Measurements from ENCODE around the gene ZNF493.
A peak's percentile ranks its signal among the peaks of the same experiment; 100 is the strongest.

Gene ZNF493

DNA sequence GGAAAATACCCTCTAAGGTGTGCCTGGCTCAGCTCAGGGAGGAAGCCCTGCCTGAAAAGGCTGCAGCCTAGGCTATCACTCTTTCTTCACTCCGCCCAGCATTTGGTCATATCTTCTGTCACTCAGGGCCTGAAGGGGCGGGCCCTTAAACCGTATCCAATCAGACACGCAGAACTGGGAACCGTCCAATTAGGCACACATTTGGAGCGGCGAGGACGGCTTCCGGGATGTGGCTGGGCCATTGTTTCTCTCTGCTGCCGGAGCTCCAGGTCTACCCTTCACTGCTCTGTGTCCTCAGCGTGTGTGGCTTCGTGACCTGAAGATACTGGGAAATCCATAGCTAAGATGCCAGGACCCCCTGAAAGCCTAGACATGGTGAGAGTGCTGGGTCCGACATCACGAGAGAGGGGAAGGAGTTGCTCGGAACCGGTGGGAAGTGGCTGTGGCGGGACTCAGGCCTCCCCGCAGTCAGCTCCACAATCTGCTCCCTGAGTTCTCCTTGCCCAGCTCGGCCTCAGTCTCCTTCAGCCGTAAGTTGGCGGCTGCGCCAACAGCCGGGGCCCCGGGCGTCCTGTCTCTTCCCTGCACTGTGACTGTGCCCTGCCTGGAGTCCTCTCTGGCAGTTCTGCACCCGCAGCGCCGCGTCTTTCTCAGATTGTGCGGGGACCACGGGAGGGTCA, at the start of gene ZNF493:
TSS of gene ZNF493 (plus strand) at position 241 of the 680 bp plus-strand sequence. CDS start at position 346, 105 bp downstream.
- DNase-seq (ENCODE audit: low spot score), result peak; percentile 61

DNA sequence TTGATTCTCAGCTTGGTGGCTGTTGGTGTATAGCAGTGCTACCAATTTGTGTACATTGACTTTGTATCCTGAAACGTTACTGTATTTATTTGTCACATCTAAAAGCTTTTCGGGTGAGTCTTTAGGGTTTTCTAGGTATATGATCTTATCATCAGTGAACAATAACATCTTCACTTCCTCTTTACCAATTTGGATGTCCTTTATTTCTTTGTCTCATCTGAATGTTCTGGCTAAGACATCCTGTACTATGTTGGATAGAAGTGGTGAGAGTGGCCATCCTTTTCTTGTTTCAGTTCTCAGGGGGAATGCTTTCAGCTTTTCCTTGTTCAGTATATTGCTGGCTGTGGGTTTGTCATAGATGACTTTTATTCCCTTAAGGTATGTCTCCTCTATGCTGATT, 44.1 kb upstream of the ZNF493 start:
- DNase-seq (ENCODE audit: low spot score), result no peak

DNA sequence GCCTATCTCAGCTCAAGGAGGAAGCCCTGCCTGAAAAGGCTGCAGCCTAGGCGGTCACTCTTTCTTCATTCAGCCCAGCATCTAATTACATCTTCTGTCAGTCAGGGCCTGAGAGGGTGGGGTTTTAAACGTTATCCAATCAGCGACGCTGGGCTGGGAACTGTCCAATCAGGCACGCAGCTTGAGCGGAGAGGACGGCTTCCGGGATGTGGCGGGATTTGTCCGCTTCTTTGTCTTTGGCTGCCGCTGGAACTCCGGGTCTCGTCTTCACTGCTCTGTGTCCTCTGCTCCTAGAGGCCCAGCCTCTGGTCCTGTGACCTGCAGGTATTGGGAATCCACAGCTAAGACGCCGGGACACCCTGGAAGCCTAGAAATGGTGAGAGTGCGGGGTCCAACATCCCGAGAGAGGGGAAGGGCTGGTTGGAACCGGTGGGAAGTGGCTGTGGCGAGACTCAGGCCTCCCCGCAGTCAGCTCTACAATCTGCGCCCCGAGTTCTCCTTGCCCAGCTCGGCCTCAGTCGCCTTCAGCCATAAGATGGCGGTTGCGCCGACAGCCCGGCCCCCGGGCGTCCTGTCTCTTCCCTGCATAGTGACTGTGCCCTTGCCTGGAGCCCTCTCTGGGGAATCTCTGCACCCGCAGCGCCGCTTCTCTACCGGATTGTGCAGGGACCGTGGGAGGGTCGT, 38.0 kb upstream of the ZNF493 start, which contains the start of gene ZNF738:
TSS of gene ZNF738 (plus strand) at position 233 of the 684 bp plus-strand sequence. CDS start at position 374, 141 bp downstream.
- DNase-seq (ENCODE audit: low spot score), result peak; percentile 91

DNA sequence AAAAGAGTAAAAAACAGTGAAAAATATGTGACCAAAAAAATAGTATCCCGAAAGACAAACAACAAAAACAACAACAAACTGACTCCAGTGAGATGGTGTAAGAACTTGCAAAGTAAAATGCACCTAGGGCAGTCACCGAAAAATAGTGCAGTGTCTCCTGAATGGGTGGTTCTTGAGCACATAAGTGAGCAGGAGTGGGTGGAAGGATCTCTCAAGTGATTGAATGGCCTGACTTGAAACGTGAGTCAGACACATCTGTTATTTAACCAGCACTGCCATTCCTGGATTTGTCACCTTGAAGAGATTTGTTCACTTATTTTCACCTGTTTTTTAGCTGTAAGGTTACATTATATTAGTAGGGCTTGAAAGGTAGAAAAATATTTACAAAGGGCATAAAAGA, 34.6 kb upstream of the ZNF493 start:
- DNase-seq (ENCODE audit: low spot score), result no peak

DNA sequence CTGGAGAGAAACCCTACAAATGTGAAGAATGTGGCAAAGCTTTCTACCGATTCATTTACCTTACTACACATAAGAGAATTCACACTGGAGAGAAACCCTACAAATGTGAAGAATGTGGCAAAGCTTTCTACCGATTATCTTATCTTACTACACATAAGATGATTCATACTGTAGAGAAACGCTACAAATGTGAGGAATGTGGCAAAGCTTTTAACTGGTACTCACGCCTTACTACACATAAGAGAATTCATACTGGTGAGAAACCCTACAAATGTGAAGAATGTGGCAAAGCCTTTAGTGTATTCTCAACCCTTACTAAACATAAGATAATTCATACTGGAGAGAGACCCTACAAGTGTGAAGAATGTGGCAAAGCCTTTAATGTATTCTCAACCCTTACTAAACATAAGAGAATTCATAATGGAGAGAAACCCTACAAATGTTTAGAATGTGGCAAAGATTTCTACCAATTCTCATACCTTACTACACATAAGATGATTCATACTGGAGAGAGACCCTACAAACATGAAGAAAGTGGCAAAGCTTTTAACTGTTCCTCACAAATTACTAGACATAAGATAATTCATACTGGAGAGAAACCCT, 12.9 kb upstream of the ZNF493 start:
- DNase-seq (ENCODE audit: low spot score), result no peak

DNA sequence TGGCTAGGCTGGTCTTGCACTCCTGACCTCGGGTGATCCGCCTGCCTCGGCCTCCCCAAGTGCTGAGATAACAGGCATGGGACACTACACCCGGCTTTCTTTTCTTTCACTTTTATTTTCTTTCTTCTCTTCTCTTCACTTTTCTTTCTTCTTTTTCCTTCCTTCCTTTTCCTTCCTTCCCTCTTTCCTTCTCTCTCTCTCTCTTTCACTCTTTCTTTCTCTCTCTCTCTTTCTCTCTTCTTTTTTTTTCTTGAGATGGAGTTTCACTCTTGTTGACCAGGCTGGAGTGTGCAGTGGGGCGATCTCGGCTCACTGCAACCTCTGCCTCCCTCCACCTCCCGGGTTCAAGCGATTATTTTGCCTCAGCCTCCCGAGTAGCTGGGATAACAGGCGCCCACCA, 812 bp upstream of the ZNF493 start:
- no peak for DNase-seq (ENCODE audit: low spot score)

DNA sequence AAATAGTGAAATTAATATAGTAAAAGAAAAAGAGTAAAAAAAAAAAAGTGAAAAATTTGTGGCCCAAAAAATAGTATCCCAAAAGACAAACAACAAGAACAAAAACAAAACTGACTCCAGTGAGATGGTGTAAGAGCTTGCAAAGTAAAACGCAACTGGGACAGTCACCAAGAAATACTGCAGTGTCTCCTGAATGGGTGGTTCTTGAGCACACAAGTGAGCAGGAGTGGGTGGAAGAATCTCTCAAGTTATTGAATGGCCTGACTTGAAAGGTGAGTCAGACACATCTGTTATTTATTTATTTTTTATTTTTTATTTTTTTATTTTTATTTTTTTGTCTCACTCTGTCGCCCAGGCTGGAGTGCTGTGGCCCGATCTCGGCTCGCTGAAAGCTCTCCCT, 1.9 kb downstream of the ZNF493 start:
- no peak for DNase-seq (ENCODE audit: low spot score)

DNA sequence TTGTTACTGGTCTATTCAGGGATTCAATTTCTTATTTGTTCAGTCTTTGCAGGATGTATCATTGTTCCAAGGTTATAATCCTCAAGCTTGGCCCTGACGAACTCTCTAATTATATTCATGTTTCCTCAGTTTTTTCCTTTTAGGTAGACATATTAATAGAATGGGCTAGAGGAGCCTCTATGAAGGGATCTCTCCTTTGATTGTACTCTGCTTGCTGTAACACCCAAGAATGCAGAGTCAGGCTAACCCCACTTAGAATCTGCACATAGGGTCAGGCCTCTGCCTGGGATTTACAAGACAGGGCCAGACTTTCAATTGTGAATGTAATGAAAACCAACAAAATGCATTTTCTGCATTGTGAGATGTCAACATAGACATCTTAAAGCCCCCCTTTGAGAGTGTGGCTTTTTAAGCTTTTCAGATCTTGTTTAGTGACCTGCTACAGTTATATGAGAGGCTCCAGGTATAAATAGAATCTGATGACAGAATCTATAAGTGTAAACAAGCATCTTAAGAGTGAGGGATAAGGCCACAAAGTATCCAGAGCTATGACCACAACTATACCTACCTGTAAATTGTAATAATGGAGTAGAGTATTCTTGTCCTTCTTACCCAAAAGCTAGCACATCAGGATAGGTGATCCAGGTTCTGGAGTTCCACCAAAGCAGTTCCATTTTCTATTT, 5.5 kb downstream of the ZNF493 start:
- no peak for DNase-seq (ENCODE audit: low spot score)

DNA sequence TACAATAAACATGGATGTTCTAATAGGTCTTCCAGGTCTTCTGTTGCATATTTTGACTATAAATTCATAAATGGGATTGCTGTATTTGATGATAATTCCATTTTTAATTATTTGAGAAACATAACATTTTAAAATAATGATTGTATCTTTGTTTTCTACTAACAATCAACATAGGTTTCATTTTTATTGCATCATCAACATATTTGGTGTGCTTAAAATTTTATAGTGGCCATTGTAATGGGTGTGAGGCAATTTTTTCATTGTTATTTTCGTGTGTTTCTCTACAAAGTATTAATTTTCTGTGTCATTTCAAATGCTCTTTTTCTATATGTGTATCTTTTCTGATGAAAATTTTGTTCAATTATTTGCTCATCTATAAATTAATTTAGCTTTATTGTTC, 13.2 kb downstream of the ZNF493 start:
- DNase-seq (ENCODE audit: low spot score), result no peak

DNA sequence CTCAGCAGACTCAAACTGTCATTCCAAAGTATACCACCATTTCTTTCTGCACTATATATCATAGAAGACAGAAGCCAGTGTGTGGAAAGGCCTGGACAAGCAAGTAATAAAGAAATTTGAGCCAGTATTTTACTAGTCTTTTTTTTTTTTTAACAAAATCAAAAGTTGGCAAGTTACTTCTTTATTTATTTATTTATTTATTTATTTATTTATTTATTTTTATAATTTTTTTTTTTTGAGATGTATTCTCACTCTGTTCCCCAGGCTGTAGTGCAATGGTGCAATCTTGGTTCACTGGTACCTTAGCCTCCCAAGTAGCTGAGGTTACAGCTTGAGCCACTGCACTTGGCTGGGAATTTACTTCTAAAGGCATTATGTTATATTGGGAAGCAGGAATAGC, 25.3 kb downstream of the ZNF493 start:
- DNase-seq (ENCODE audit: low spot score), result no peak

DNA sequence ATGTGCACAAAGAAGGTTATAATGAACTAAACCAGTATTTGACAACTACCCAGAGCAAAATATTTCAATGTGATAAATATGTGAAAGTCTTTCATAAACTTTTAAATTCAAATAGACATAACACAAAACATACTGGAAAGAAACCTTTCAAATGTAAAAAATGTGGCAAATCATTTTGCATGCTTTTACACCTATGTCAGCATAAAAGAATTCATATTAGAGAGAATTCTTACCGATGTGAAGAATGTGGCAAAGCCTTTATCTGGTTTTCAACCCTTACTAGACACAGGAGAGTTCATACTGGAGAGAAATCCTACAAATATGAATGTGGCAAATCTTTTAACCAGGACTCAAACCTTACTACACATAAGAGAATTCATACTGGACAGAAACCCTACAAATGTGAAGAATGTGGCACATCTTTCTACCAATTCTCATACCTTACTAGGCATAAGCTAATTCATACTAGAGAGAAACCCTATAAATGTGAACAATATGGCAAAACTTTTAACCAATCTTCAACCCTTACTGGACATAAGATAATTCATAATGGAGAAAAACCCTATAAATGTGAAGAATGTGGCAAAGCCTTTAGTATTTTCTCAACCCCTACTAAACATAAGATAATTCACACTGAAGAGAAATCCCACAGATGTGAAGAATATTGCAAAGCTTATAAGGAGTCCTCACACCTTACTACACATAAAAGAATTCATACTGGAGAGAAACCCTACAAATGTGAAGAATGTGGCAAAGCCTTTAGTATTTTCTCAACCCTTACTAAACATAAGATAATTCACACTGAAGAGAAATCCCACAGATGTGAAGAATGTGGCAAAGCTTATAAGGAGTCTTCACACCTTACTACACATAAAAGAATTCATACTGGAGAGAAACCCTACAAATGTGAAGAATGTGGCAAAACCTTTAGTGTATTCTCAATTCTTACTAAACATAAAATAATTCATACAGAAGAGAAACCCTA, 26.4 kb downstream of the ZNF493 start:
- no peak for DNase-seq (ENCODE audit: low spot score)

DNA sequence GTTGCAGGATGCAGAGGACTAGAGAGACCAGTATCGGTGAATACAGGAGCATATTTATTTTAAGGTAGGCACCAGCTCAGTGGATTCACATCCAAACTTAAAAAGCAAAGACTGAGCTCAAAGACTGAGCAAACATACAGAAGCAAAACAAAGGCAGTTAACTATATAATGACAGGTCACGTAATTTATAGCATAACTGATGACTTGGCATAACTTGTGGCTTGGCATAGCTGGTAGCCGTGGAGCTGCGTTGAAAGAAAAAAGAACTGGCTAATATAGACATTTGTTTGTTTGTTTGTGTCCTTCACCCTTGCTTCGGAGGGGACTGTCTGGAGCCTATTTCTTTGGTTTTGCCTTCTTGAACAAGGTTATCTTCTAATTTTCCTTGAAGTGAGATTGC, 33.7 kb downstream of the ZNF493 start:
- DNase-seq (ENCODE audit: low spot score), result no peak

DNA sequence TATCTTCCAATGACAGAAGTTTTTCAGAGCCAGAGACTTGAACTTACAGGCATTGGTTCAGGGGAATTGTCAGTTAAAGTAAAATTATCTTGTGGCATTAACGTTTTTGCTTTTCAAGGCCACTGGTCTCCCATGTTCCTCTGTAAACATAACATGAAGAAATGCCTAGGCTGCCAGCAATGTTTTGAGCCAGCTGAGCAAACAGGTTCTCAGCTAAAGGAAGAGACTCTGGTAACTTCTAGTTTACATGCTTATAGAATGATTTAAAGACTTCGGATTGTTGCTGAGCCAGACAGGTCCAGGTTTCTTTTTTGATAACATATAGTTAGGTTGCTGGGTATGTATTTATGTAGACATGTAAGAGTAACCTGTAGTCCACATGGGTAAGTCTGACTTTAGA, 35.7 kb downstream of the ZNF493 start:
- no peak for DNase-seq (ENCODE audit: low spot score)

DNA sequence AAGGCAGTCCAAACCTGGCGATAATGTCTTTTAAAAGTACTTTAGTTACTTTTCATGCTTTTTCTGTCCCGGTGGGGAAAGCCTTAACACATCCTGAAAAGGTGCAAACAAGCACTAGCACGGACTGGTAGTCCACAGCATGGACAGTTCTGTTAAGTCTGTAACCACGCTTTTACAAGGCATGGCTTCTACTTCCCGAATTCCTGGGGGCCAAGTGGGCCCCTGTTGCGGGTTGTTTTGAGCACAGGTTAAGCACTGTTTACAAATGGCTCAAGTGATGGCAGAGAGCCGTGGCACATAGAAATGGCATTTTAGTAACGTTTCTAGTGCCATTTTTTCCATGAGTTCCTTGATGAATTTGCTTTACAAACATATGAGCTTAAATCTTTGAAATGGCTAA, 37.6 kb downstream of the ZNF493 start:
- DNase-seq (ENCODE audit: low spot score), result no peak

DNA sequence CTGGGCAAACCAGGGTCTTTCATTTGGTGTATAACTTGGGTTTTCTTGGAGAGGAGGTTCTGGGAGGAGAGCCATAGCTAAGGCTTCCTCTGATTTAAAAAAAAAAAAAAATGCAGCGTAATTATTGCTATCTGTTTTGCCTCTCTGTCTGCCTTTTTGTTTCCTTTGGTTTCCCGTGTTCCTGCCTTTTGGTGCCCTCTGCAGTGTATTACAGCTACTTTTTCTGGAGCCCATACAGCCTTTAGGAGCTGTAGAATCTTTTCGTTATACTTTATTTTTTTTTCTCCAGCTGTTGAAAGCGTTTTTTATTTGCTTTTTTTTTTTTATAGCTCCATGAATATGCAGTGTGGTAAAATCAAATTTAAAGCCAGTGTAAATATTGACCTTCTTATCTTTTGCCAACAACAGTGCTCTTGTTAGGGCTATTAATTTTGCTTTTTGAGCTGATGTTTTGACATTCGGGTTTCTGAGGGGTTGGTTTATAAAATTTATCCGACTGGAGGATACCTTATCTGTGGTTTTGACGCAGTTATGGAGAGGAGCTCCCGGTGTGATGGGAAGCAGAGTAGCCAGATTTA, 38.1 kb downstream of the ZNF493 start:
- no peak for DNase-seq (ENCODE audit: low spot score)

DNA sequence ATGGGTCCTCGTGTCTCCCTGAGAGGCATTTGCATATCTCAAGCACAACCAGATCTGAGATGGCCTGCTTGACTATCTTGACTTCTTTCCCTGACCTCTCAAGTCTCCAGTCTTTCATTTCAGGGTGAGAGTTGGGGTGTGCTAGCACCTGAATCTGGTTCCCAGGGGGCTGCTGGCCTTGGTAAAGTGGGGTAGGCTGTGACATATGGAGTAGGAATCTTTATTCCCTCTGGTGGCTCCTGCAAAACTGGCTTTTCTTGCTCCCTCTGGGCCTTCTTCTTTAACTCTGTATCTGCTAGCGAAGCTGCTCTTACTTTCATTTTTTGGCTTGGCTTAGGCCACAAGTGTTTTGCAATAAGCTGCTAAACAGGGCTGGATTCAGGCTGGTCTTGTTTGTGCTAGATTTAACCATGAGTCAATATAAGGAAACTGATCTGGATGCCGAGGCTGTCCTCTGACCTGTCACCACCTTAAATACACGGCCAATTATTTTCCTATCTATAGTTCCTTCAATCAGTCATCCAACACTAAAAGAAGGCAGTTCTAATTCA, 42.3 kb downstream of the ZNF493 start:
- no peak for DNase-seq (ENCODE audit: low spot score)

DNA sequence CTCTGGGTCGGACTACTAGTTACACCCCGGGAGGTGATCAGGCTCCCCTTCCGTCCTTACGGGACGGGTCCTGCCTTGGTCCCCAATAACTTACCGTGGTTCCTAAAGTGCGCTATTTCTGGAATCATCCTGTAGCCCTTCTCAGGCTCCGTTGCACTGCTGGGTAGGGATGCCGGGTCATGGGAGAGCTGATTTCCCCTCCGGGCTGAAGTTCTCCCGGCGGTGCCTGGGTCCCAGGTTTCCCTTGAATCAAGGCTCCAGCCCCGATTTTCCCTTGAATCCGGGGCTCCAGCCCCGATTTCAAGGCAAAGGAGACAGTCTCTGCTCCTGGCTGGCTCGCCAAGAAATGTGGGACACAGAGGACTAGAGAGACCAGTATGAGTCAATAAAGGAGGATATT, 43.4 kb downstream of the ZNF493 start:
- DNase-seq (ENCODE audit: low spot score), result no peak

DNA sequence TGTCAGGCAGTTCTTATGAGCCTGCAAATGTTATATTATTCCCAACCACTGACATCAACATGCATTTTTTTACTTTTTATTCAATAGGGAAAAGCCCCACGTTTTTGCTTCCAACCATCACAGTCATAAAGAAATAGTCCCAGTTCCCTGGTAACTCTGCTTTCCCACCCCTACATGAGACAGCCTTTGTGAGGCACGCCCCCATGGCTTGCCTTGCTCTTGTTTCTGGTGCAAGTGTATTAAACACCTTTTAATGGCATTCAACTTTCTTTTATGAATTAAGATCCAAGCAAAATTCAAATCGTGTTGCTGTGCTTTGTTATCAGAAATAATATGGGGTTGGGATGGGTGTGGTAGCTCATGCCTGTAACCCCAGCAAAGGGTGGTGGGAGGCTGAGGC, 54.3 kb downstream of the ZNF493 start:
- no peak for DNase-seq (ENCODE audit: low spot score)

DNA sequence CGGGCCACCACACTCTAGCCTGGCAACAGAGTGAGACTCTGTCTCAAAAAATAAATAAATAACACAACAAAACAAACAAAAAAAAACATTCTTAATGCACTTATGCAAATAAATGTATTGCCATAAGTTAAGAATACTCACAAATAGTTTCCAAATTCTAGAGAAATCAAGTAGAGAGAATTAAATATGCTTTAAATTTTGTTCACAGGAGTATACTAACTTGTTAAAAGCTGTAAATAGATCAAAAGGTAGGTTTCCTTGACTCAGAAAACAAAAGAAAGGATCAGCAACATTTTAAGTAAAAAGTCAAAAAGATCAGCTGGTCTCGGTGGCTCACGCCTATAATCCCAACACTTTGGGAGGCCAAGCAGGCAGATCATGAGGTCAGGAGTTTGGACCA, 58.0 kb downstream of the ZNF493 start:
- DNase-seq (ENCODE audit: low spot score), result no peak

DNA sequence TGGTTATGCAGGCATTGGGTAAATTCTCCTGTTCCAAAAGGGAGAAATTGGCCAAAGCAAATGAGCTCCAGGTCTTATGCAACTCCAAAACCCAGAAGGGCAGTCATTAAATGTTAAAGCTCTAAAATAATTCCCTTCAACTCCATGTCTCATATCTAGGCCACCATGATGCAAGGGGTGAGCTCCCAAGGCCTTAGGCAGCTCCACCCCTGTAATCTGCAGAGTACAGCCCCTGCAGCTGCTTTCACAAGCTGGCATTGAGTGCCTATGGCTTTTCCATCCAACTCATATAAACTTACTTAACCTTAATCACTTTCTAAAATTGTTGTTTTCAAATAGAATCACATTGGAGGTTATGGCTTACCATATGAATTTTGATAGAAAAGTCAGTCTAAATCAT, 63.8 kb downstream of the ZNF493 start:
- no peak for DNase-seq (ENCODE audit: low spot score)

DNA sequence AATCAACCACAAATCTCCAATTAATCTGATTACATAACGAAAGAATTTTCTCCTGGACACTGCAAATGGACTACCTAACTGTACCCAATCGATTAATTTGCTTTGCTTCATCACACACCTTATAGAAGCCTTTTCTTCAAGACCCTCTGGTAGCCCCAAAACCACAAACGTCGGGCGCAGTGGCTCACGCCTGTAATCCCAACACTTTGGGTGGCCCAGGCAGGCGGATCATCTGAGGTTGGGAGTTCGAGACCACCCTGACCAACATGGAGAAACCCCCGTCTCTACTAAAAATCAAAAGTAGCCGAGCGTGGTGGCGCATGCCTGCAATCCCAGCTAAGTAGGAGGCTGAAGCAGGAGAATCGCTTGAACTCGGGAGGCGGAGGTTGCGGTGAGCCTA, 65.6 kb downstream of the ZNF493 start:
- no peak for DNase-seq (ENCODE audit: low spot score)
